ACC112 (cell line): ENCODE results near the gene KCNJ9.
"Not testable (repeated sequence)": the region's sequence is repeated elsewhere in the genome, so short reads cannot be mapped to it uniquely, and the experiment has no call there.

ENCODE experiments used
- H2AFZ ChIP-seq: fragments of 200-600 bp; sonication (generic); one replicate; pipeline ENCODE4 v1.6.0; 2017; ENCODE audit warnings: antibody characterized with exemption, low read length; ENCODE audit not compliant: unreplicated experiment
- H3K27ac ChIP-seq: fragments of 200-600 bp; sonication (generic); 2 replicates; pipeline ENCODE4 v1.5.1; 2014; ENCODE audit warnings: low read depth, mild to moderate bottlenecking, antibody characterized with exemption, low read length, moderate library complexity
- H3K27me3 ChIP-seq: fragments of 200-600 bp; sonication (generic); 2 replicates; pipeline ENCODE4 v1.6.1; 2014; ENCODE audit warnings: mild to moderate bottlenecking, antibody characterized with exemption, low read length, moderate library complexity, mixed read lengths; ENCODE audit not compliant: insufficient read depth
- H3K36me3 ChIP-seq: fragments of 200-600 bp; sonication (generic); 2 replicates; pipeline ENCODE4 v1.6.1; 2016; ENCODE audit warnings: mild to moderate bottlenecking, antibody characterized with exemption, low read length, moderate library complexity, mixed read lengths; ENCODE audit not compliant: insufficient read depth
- H3K4me1 ChIP-seq: fragments of 200-600 bp; sonication (generic); one replicate; pipeline ENCODE4 v1.6.1; 2016; ENCODE audit warnings: low read length, mixed read lengths; ENCODE audit not compliant: insufficient read depth, unreplicated experiment, control insufficient read depth
- H3K4me3 ChIP-seq: fragments of 200-600 bp; sonication (generic); 2 replicates; pipeline ENCODE4 v1.5.1; 2014; ENCODE audit warnings: mild to moderate bottlenecking, low read depth, low read length
- H3K79me2 ChIP-seq: fragments of 200-600 bp; sonication (generic); one replicate; pipeline ENCODE4 v1.6.0; 2016; ENCODE audit warnings: low read length; ENCODE audit not compliant: control insufficient read depth, unreplicated experiment, insufficient read depth

KCNJ9 gene

DNA sequence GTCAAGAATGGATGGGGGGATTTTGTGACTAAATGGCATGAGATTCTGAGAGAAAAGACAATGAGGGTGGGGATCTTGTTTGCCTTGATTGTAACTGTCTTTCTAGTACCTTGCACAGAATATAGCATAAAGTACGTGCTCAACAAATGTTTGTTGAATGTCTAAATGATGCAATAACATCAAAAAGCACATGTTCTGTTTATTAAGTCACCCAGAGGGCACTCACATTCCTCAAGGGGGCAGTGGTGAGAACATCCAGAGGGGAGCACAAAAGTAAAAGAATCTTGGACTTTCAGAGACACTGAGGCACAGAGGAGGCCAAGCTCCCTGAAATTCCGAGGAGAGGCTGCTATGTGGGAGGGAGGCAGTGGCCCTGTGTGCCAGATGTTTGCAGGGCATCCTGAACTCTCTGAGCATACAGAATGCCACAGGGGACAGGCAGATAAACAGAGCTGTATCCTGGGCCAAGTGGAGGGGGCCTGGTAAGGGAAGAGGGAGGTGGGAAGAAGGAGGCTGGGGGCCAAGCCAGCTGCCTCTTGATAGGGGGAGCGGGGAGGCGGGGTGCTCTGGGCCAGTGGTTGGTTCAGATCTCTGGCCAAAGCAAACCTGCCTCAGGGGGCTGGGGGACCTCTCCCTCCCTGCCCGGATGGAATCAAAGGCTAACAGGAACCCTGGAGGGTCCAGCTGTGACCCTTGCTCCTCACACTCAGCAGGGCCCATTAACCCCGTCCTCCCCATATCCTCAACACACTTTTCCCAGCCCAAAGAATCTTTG is 27.7 kb downstream of the KCNJ9 start:
- Histone ChIP-seq H3K79me2 (no peaks in the 10 kb centered on the region), H3K4me3 (no peak overlapping the region), H2AFZ (no peak overlapping the region), H3K27me3 (no peaks in the 10 kb centered on the region; the same call in none of the 2 replicates), H3K27ac (no peak overlapping the region), H3K36me3 (no peaks in the 10 kb centered on the region), H3K4me1 (peaks cover 7% of the 10 kb centered on the region)

GRCh38 chr1:160109686-160110085 is 28.3 kb downstream of the KCNJ9 start:
- peaks cover 2% of the 10 kb centered on the region for H3K27me3 ChIP-seq
- peaks cover 7% of the 10 kb centered on the region for H3K4me1 ChIP-seq
- H3K36me3 ChIP-seq: no peaks in the 10 kb centered on the region
- no peaks in the 10 kb centered on the region for H3K79me2 ChIP-seq
- H2AFZ ChIP-seq: no peak overlapping the region
- no peak overlapping the region for H3K27ac ChIP-seq
- no peak overlapping the region for H3K4me3 ChIP-seq

GRCh38 chr1:160111462-160111861 is 30.1 kb downstream of the KCNJ9 start:
- not testable (repeated sequence) for H3K79me2 ChIP-seq, H2AFZ ChIP-seq, H3K36me3 ChIP-seq, H3K4me3 ChIP-seq, H3K27ac ChIP-seq, H3K4me1 ChIP-seq
- H3K27me3 ChIP-seq: peaks cover 19% of the 10 kb centered on the region

- H3K27ac ChIP-seq: no peak overlapping the region
Measured at GRCh38 chr1:160112357-160112756, 31.0 kb downstream of the KCNJ9 start.

DNA sequence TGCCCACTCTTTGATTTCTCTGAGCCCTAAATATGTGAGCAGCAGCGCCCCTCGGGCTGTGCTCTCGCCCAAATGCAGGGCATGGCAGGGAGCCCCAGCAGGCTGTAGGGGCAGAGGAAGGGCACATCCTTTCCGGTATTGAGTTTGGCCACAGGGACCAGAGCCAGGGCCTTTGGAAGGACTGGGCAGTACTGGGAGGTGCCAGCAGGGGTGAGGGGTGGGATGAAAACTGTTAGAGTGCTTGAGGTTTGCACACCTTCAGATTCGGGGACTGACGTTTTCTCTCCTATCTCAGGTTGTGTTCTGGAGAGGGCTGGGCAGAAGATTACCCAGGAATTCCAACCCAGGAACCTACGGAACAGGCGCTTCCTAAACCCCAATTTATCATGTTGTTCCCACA is 32.1 kb downstream of the KCNJ9 start:
- H3K27me3 ChIP-seq: peaks cover 36% of the 10 kb centered on the region
- no peak overlapping the region for H3K27ac ChIP-seq
- no peaks in the 10 kb centered on the region for H3K79me2 ChIP-seq
- peaks cover 10% of the 10 kb centered on the region for H3K4me1 ChIP-seq
- H3K36me3 ChIP-seq: no peaks in the 10 kb centered on the region
- H3K4me3 ChIP-seq: no peak overlapping the region
- H2AFZ ChIP-seq: no peak overlapping the region

More at GRCh38 chr1:160112357-160112756, 31.0 kb downstream of the KCNJ9 start:
- H3K27me3 ChIP-seq: peaks cover 28% of the 10 kb centered on the region
- H3K4me1 ChIP-seq: peaks cover 7% of the 10 kb centered on the region
- no peak overlapping the region for H2AFZ ChIP-seq
- no peaks in the 10 kb centered on the region for H3K36me3 ChIP-seq
- no peaks in the 10 kb centered on the region for H3K79me2 ChIP-seq
- no peak overlapping the region for H3K4me3 ChIP-seq

DNA sequence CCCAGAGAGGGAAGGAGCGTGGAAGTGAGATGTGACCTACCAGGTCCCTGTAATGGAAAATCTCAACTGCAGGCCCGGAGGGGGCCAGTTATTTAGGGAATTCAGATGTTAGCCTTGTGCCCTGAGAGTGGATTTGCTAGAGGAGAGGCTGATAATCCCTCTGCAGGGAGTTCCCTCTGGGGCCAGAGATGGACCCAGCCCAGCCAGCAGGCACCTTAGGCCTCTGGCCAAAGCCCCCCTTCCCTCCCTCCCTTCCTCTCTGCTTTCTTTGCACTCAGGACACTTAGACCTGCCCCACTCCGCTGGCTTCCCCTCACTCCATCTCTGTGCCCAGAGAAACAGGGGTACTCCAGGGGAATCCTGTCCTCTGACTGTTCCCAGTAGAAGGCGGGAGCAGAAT is 32.7 kb downstream of the KCNJ9 start:
- H3K36me3 ChIP-seq: no peaks in the 10 kb centered on the region
- no peak overlapping the region for H2AFZ ChIP-seq
- H3K79me2 ChIP-seq: no peaks in the 10 kb centered on the region
- peaks cover 41% of the 10 kb centered on the region for H3K27me3 ChIP-seq
- H3K27ac ChIP-seq: no peak overlapping the region
- H3K4me1 ChIP-seq: peaks cover 9% of the 10 kb centered on the region
- no peak overlapping the region for H3K4me3 ChIP-seq

DNA sequence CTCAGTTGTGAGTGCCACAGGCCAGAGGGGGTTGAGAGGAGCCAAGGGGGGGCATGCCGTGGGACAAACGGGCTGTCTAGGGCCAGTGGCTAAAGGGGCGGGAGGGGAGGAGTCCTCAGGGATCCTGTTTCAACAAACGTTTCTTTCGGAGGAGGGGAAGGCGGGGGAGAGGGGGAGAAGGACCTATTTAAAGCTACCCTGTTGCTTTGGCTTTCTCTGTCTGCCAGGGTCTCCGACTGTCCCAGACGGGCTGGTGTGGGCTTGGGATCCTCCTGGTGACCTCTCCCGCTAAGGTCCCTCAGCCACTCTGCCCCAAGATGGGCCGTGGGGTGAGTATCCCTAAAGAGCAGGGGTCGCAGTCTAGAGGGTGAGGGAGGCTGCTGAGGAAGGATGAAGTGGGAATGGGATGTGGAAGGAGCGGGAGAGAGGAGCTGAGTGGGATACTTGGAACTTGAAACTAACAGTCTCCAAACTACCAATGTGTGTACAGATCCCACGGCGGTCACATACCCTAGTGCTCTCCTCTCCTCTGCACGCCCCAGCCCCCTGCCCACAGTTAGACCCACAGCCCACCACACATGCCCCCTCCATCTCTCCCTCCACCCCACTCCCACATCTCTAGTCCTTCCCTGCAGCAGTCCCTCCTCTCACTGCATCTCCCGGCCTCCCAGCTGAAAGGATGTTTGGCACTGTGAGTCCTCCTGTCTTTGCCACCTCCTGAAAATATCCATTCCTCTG is 34.4 kb downstream of the KCNJ9 start, which contains the start of gene ATP1A2:
Gene ATP1A2 (plus strand): TSS at position 215 of the 738 bp plus-strand sequence. CDS start 103 bp downstream, at position 318.
- peaks cover 3% of the 10 kb centered on the region for H3K4me1 ChIP-seq
- H2AFZ ChIP-seq: no peak within 1 kb of the TSS
- H3K79me2 ChIP-seq: no peaks in the 10 kb centered on the region
- no peaks in the 10 kb centered on the region for H3K36me3 ChIP-seq
- H3K4me3 ChIP-seq: no peak within 1 kb of the TSS
- no peak within 1 kb of the TSS for H3K27ac ChIP-seq
- H3K27me3 ChIP-seq: peaks cover 41% of the 10 kb centered on the region

- Histone ChIP-seq H3K4me3 (no peak overlapping the region), H3K36me3 (no peaks in the 10 kb centered on the region), H3K27ac (no peak overlapping the region), H3K79me2 (no peaks in the 10 kb centered on the region), H3K4me1 (peaks cover 3% of the 10 kb centered on the region), H3K27me3 (peaks cover 41% of the 10 kb centered on the region), H2AFZ (no peak overlapping the region)
Measured at GRCh38 chr1:160116283-160117147, 35.2 kb downstream of the KCNJ9 start.

DNA sequence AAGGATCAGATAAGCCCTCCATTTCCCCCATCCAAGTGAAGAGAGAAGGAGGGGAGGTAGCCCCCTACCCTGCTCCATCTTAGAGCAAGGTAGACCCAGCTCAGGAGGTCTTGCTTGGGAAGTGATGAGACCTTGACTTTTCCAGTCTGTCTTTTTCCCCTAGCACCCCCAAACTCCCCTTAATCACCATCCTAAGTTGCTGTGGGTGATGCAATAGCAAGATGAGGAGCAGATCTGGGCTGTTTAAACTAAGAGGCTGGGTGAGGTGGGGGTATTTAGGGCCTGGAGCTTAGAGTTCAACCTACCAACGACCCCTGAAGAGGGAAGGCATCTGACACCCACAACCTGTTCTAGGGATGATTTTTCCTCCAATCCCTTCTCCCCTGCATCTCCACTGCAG is 36.0 kb downstream of the KCNJ9 start:
- H2AFZ ChIP-seq: no peak overlapping the region
- H3K27me3 ChIP-seq: peaks cover 41% of the 10 kb centered on the region
- H3K27ac ChIP-seq: no peak overlapping the region
- peaks cover 3% of the 10 kb centered on the region for H3K4me1 ChIP-seq
- H3K79me2 ChIP-seq: no peaks in the 10 kb centered on the region
- no peaks in the 10 kb centered on the region for H3K36me3 ChIP-seq
- no peak overlapping the region for H3K4me3 ChIP-seq

DNA sequence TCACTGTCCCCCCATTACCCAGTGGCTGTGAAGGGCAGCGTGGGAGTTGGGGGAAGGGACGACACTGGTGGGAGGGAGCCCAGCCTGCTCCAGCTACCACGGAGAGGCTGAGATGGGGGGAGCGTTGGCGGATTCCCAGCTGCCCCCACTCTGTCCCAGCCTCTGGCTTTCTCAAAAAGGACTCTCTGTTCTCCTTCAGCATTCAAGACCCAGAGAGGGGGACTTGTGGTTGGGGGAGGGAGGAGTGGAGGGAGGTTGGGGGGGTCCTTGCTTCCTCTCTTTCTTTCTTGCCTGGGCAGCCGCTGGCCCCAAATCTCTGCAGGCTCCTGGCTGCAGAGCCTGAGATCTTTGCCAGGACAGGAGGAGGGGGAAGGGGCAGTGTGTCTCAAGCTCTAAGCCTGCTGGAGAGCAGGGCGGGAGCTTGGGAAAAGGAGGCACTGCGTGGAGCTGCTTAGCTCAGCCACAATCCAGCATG is 36.4 kb downstream of the KCNJ9 start:
- Histone ChIP-seq H3K27ac (no peak overlapping the region), H3K79me2 (no peaks in the 10 kb centered on the region), H3K27me3 (peaks cover 41% of the 10 kb centered on the region), H3K36me3 (no peaks in the 10 kb centered on the region), H3K4me3 (no peak overlapping the region), H2AFZ (no peak overlapping the region), H3K4me1 (peaks cover 3% of the 10 kb centered on the region)
